ENCODE measurements around the gene RIMS1. TPM values are rescaled to one million over a fixed set of nuclear protein-coding genes. Genes with fewer than 3 reads are reported as not detected.

Gene RIMS1
- total and polyA plus RNA-seq, 2 of the 13 experiments (the other 11 are each of a cell fraction or from before 2014, with no cell fraction given) = not detected

DNA sequence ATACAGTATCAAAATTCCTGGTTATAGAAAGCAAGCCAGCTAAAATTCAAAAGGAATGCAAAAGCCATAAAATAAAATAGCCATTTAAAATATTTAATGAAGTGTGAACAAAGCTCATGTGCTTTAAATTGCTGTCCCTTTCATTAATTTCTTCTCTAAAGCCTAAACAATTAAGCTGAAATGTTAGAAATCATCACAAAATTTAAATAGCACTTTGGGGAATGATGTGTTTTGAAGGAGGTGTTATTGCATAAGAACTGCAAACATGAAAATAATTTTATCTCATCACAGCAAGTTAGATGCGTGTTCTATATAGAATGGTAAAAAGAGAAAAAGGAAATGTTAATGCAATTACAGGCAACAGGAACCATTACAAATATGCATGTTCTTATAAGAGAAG, 111.0 kb downstream of the RIMS1 start:
- intact Hi-C loops (cut with micrococcal nuclease; ENCODE audit: unreplicated experiment) = no loop called here
- in situ Hi-C loops (cut with HindIII; ENCODE audit: extremely low pct_ligation_motif_present, low pct_unique_long_range_greater_than_20kb) = no loop called here
- Histone ChIP-seq H3K36me3 (replicated peaks in 1 of 2; ENCODE audit: control insufficient read depth in 1 of 2, insufficient read depth in 2 of 2, low read length in 2 of 2) (no peaks in the 10 kb centered on the region), H3K27me3 (ENCODE audit: control insufficient read depth in 1 of 2, insufficient read depth in 2 of 2, low read length in 2 of 2) (no peaks in the 10 kb centered on the region), H3K4me1 (ENCODE audit: insufficient read depth, low read length) (no peaks in the 10 kb centered on the region), H3K27ac (ENCODE audit: extremely low read length, insufficient read depth, low read length) (no peak overlapping the region), H3K9ac (ENCODE audit: insufficient read depth, low read depth, low read length) (no peak overlapping the region), H4K20me1 (ENCODE audit: insufficient read depth, low read length) (no peaks in the 10 kb centered on the region), H3K4me3 (replicated peaks in 1 of 3; ENCODE audit: insufficient read depth in 1 of 3, low read depth in 2 of 3, low read length in 3 of 3) (no peak overlapping the region), H3K9me3 (ENCODE audit: low read length) (no peaks in the 10 kb centered on the region), H3K79me2 (ENCODE audit: insufficient read depth, low read length) (no peaks in the 10 kb centered on the region), H3K4me2 (ENCODE audit: low read depth, low read length) (no peak overlapping the region), H2AFZ (ENCODE audit: low read length) (no peak overlapping the region)
- 0% methylated on average over 1 of the region's 1 CpG for WGBS (ENCODE audit: low lambda C conversion rate)
- DNase-seq (ENCODE audit: low spot score) (no peak), FAIRE-seq (no peak), ATAC-seq (no peak)
- BruUV-seq (replicated peaks) = no TSS peak
- POLR2A ChIA-PET = no interaction called here
- TF ChIP-seq, protein P1, sequence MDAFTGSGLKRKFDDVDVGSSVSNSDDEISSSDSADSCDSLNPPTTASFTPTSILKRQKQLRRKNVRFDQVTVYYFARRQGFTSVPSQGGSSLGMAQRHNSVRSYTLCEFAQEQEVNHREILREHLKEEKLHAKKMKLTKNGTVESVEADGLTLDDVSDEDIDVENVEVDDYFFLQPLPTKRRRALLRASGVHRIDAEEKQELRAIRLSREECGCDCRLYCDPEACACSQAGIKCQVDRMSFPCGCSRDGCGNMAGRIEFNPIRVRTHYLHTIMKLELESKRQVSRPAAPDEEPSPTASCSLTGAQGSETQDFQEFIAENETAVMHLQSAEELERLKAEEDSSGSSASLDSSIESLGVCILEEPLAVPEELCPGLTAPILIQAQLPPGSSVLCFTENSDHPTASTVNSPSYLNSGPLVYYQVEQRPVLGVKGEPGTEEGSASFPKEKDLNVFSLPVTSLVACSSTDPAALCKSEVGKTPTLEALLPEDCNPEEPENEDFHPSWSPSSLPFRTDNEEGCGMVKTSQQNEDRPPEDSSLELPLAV (CRISPR knock-in tag; conservative IDR thresholded peaks at IDR 0.05; ENCODE audit: low read depth) = no peak
- TF ChIP-seq HNRNPLL (IDR thresholded peaks at IDR 0.05; ENCODE audit: low read depth, low read length, poor library complexity, severe bottlenecking) = no peak
- TF ChIP-seq SYNCRIP (IDR thresholded peaks at IDR 0.05; ENCODE audit: insufficient read depth, low read depth, low read length) = no peak
- no peak for TF ChIP-seq ZNF674 (CRISPR knock-in tag; IDR thresholded peaks at IDR 0.05; ENCODE audit: low read depth)
- no peak for TF ChIP-seq BRCA1 (CRISPR knock-in tag; IDR thresholded peaks at IDR 0.05)
- TF ChIP-seq HES4 (CRISPR knock-in tag; IDR thresholded peaks at IDR 0.05; ENCODE audit: borderline replicate concordance) = no peak
- CTCF ChIA-PET (ENCODE audit: low intra/inter-chr PET ratio, low total read pairs) = no interaction called here

- ChIA-PET CTCF (ENCODE audit: low intra/inter-chr PET ratio, low total read pairs) (no interaction called here), POLR2A (no interaction called here)
- no peaks in the 10 kb centered on the region for H4K20me1 ChIP-seq (ENCODE audit: insufficient read depth, low read length)
- in situ Hi-C loops (cut with HindIII; ENCODE audit: extremely low pct_ligation_motif_present, low pct_unique_long_range_greater_than_20kb) = no loop called here
- WGBS (ENCODE audit: low lambda C conversion rate) = 8% methylated on average over 4 of the region's 4 CpGs
- no peaks in the 10 kb centered on the region for H3K4me1 ChIP-seq (ENCODE audit: insufficient read depth, low read length)
- no peak overlapping the region for H3K9ac ChIP-seq (ENCODE audit: insufficient read depth, low read depth, low read length)
- peaks cover 12% of the 10 kb centered on the region for H3K9me3 ChIP-seq (ENCODE audit: low read length)
- no peak for FAIRE-seq
- no peaks in the 10 kb centered on the region for H3K79me2 ChIP-seq (ENCODE audit: insufficient read depth, low read length)
- H3K27ac ChIP-seq (ENCODE audit: extremely low read length, insufficient read depth, low read length) = no peak overlapping the region
- intact Hi-C loops (cut with micrococcal nuclease; ENCODE audit: unreplicated experiment) = no loop called here
- no TSS peak for BruUV-seq (replicated peaks)
- DNase-seq (ENCODE audit: low spot score) = no peak
- no peaks in the 10 kb centered on the region for H3K36me3 ChIP-seq (replicated peaks in 1 of 2; ENCODE audit: control insufficient read depth in 1 of 2, insufficient read depth in 2 of 2, low read length in 2 of 2)
- H3K27me3 ChIP-seq (ENCODE audit: control insufficient read depth in 1 of 2, insufficient read depth in 2 of 2, low read length in 2 of 2) = no peaks in the 10 kb centered on the region
- H3K4me3 ChIP-seq (replicated peaks in 1 of 3; ENCODE audit: insufficient read depth in 1 of 3, low read depth in 2 of 3, low read length in 3 of 3) = no peak overlapping the region
- no peak overlapping the region for H3K4me2 ChIP-seq (ENCODE audit: low read depth, low read length)
- no peak overlapping the region for H2AFZ ChIP-seq (ENCODE audit: low read length)
- no peak for ATAC-seq
- TF ChIP-seq ELF1 (CRISPR knock-in tag; IDR thresholded peaks at IDR 0.05) (no peak), KDM5B (CRISPR knock-in tag; IDR thresholded peaks at IDR 0.05; ENCODE audit: borderline replicate concordance) (no peak), ARNT2 (CRISPR knock-in tag; IDR thresholded peaks at IDR 0.05; ENCODE audit: low read depth) (no peak), ZSCAN5A (CRISPR knock-in tag; IDR thresholded peaks at IDR 0.05; ENCODE audit: borderline replicate concordance) (no peak)
- TF ChIP-seq, protein P2, sequence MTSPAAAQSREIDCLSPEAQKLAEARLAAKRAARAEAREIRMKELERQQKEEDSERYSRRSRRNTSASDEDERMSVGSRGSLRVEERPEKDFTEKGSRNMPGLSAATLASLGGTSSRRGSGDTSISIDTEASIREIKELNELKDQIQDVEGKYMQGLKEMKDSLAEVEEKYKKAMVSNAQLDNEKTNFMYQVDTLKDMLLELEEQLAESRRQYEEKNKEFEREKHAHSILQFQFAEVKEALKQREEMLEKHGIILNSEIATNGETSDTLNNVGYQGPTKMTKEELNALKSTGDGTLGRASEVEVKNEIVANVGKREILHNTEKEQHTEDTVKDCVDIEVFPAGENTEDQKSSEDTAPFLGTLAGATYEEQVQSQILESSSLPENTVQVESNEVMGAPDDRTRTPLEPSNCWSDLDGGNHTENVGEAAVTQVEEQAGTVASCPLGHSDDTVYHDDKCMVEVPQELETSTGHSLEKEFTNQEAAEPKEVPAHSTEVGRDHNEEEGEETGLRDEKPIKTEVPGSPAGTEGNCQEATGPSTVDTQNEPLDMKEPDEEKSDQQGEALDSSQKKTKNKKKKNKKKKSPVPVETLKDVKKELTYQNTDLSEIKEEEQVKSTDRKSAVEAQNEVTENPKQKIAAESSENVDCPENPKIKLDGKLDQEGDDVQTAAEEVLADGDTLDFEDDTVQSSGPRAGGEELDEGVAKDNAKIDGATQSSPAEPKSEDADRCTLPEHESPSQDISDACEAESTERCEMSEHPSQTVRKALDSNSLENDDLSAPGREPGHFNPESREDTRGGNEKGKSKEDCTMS (CRISPR knock-in tag; conservative IDR thresholded peaks at IDR 0.05) = no peak
These were observed 116.1 kb downstream of the RIMS1 start for GRCh38 chr6:72002415-72002814.

Measured in HepG2 (cell line).